HFF-Myc (cell line): Measurements from ENCODE around the gene KIFC3.

Source experiments
- DNase-seq: peaks from one replicate; pipeline ENCODE4 v3.0.0-alpha.2; 2011; ENCODE audit warnings: low read depth; ENCODE audit errors: extremely low read depth
- H3K4me3 ChIP-seq: replicated peaks from 2 replicates; pipeline ENCODE4 v1.5.1; 2011; ENCODE audit warnings: low read depth, mild to moderate bottlenecking, control low read depth, low read length
- TF ChIP-seq, protein P1 (sequence below): IDR thresholded peaks from 2 replicates; pipeline ENCODE4 v1.5.1; 2012; ENCODE audit warnings: mild to moderate bottlenecking, low read depth, low read length, control low read depth; ENCODE audit errors: missing control alignments

KIFC3 gene

DNA sequence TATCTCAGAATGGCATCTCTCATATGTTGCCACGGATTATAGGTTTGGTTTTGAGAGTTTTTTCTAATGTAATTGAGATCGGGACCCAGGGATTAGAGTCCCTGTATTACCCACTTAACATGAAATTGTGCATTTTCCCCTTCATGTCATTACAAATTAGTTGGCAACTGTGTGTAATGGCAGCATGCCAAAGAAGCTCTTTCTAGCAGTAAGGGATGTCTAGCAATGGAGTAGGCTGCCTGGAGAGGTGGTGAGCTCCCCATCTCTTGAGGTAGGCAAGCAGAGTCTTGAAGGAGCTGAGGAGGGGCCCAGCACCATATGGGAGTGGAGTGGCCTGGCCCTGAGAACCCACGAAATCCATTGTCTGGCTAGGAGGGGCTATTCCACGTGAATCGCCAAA, 76.7 kb downstream of the KIFC3 start:
- no peak for DNase-seq
- TF ChIP-seq, protein P1, sequence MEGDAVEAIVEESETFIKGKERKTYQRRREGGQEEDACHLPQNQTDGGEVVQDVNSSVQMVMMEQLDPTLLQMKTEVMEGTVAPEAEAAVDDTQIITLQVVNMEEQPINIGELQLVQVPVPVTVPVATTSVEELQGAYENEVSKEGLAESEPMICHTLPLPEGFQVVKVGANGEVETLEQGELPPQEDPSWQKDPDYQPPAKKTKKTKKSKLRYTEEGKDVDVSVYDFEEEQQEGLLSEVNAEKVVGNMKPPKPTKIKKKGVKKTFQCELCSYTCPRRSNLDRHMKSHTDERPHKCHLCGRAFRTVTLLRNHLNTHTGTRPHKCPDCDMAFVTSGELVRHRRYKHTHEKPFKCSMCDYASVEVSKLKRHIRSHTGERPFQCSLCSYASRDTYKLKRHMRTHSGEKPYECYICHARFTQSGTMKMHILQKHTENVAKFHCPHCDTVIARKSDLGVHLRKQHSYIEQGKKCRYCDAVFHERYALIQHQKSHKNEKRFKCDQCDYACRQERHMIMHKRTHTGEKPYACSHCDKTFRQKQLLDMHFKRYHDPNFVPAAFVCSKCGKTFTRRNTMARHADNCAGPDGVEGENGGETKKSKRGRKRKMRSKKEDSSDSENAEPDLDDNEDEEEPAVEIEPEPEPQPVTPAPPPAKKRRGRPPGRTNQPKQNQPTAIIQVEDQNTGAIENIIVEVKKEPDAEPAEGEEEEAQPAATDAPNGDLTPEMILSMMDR = no peak
- H3K4me3 ChIP-seq = no peak overlapping the region

DNA sequence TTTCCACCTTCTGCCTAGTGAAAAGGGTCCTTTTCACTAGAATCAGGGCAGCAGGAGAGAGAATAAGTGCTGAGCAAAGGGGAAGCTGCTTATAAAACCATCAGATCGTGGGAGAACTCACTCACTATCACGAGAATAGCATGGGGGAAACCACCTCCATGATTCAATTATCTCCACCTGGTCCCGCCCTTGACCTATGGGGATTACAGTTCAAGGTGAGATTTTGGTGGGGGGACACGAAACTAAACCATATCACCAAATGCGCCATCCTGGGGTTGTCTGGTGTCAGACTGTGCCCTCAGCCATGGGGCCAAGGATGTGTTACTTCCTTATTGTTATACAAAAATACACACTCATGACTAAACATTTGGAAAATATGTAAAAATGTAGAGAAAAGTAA, 77.1 kb downstream of the KIFC3 start:
- H3K4me3 ChIP-seq = no peak overlapping the region
- TF ChIP-seq, protein P1 = no peak
- DNase-seq = no peak

DNA sequence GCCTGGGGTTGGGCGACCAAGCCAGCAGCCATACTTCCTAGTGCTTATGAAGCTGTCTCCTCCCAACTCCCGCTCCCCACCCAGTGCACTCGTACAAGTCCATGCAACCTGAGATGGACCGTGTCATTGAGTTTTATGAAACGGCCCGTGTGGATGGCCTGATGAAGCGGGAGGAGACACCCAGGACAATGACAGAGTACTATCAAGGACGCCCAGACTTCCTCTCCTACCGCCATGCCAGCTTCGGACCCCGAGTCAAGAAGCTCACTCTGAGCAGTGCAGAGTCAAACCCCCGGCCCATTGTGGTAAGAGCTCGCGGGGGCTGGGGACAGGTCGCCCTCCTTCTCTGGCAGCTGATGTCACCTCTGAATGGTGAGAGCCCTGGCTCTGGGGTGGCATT, 77.8 kb downstream of the KIFC3 start:
- no peak overlapping the region for H3K4me3 ChIP-seq
- TF ChIP-seq, protein P1 = no peak
- no peak for DNase-seq

DNA sequence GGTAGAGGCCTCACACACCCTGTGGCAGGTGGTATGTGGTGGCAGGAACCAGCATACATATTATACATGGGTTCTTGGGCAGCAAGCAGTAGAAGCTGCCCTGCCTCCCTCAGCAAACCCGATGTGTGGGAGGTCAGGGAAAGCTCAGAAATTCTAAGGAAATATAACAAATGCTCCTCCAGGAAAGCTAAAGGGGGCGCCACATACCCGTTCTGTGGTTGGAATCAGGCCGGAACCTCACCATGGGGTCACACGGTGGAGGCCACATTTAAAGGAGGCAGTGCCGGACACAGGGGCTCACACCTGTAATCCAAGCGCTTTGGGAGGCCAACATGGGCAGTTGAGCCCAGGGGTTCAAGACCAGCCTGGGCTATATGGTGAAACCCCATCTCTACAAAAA, 79.1 kb downstream of the KIFC3 start:
- no peak overlapping the region for H3K4me3 ChIP-seq
- no peak for DNase-seq
- TF ChIP-seq, protein P1 = no peak

DNA sequence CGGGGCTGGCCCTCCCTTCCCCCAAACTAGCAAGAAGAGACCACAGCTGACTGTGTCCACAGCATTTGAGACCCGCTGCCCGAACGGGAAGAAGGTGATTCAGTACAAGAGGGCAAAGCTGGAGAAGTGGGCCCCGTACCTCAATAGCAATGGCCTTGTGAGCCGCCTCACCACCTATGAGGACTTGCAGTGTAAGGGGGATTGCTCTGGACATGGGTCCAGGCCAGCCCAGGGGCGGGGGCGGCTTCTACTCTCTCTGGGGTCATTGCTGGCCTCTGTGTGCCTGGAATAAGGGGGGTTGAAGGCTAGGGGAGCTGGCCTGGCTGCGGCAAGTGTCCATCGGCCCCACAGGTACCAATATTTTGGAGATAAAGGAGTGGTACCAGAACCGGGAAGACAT, 79.6 kb downstream of the KIFC3 start:
- no peak for DNase-seq
- TF ChIP-seq, protein P1 = no peak
- no peak overlapping the region for H3K4me3 ChIP-seq

DNA sequence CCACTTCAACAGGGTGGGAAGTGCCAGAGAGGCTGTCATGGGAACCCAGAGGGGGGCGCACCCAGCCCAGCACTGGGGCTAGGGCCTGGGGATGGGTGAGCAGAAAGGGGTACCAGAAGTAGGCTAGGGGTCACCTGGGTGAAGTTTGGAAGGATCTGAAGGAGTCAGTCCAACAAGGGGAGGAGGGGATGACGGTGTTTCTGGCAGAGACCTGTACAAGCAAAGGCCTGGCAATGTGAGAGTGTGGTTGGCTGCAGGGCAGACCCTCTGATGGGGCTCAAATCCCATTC, 80.1 kb downstream of the KIFC3 start:
- no peak overlapping the region for H3K4me3 ChIP-seq
- DNase-seq = no peak
- TF ChIP-seq, protein P1 = no peak

DNA sequence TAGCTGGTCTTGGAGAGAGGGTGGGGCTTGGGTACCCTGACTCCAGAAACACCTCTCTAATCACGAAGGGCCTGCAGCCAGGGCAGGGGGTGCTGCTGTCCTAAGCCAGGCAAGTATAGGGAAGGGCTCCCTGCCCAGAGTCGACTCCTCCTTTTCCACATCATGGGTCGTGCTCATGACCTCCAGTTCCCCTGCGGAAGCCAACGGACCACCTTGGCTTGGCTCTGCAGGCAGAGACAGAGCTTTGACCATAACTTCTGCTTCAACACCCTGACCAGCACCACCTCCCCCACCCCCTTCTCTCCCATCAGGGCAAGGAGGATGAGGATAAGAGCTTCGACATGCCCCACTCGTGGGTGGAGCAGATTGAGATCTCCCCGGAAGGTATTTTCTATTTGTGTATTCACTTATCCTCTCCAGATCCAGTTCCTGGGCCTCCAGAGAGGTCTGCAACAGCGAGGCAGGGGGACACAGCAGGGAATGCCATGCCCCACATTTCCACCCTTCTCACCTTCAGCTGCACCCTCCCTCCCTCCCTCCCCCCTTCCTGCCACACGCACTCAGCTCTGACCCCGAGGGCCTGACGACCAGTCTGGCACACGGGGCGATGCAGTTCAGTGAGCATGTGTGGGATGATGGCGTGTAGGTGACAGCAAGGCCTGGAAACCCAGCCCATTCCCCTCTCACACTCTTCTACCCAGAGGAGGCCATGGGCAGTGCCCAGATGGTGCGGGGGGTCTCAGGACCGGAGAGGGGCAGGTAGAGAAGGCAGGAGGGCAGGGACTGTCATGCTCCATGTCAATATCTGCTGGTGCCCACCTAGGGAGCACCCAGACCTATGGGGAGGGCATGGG, 80.7 kb downstream of the KIFC3 start:
- no peak overlapping the region for H3K4me3 ChIP-seq
- no peak for DNase-seq
- TF ChIP-seq, protein P1 = no peak
